Activated naive CD8-positive, alpha-beta T cell treated with anti-CD3 and anti-CD28 coated beads, Interleukin-2, amount 50 U/mL, for 24 hours (primary cell): Measurements from ENCODE around the gene KCNMB2.

ENCODE experiments used
- ATAC-seq: fragments of 150-1000 bp; cut with Tn5 transposase; one replicate; pipeline ENCODE4 v1.10.0; 2021
- DNase-seq: peaks from one replicate; pipeline ENCODE4 v3.0.0; 2021
- H3K27ac Mint-ChIP-seq: one replicate; pipeline ENCODE4 v1.8.0; 2021; ENCODE audit warnings: mild to moderate bottlenecking, mixed read lengths
- H3K27me3 Mint-ChIP-seq: one replicate; pipeline ENCODE4 v1.8.0; 2021; ENCODE audit warnings: mixed read lengths
- H3K36me3 Mint-ChIP-seq: one replicate; pipeline ENCODE4 v1.8.0; 2021; ENCODE audit warnings: low read depth, mixed read lengths
- H3K4me1 Mint-ChIP-seq: one replicate; pipeline ENCODE4 v1.8.0; 2021; ENCODE audit warnings: mixed read lengths
- H3K4me3 Mint-ChIP-seq: one replicate; pipeline ENCODE4 v1.8.0; 2021; ENCODE audit warnings: mild to moderate bottlenecking, moderate library complexity, mixed read lengths
- H3K9me3 Mint-ChIP-seq: one replicate; pipeline ENCODE4 v1.8.0; 2021; ENCODE audit warnings: mixed read lengths

The KCNMB2 gene

GRCh38 chr3:178671791-178672190, 135.6 kb downstream of the KCNMB2 start:
- ATAC-seq (no peak), DNase-seq (no peak)
- Mint-ChIP-seq H3K4me3 (no peak overlapping the region), H3K27me3 (no peaks in the 10 kb centered on the region), H3K4me1 (no peaks in the 10 kb centered on the region), H3K9me3 (no peaks in the 10 kb centered on the region), H3K27ac (no peak overlapping the region), H3K36me3 (no peaks in the 10 kb centered on the region)

GRCh38 chr3:178672275-178672674, 136.0 kb downstream of the KCNMB2 start:
- ATAC-seq (no peak), DNase-seq (no peak)
- H3K4me1 Mint-ChIP-seq: no peaks in the 10 kb centered on the region
- no peak overlapping the region for H3K27ac Mint-ChIP-seq
- H3K9me3 Mint-ChIP-seq: no peaks in the 10 kb centered on the region
- H3K36me3 Mint-ChIP-seq: no peaks in the 10 kb centered on the region
- H3K4me3 Mint-ChIP-seq: no peak overlapping the region
- H3K27me3 Mint-ChIP-seq: no peaks in the 10 kb centered on the region

GRCh38 chr3:178673529-178673928, 137.3 kb downstream of the KCNMB2 start:
- no peaks in the 10 kb centered on the region for H3K27me3 Mint-ChIP-seq
- ATAC-seq: no peak
- no peaks in the 10 kb centered on the region for H3K4me1 Mint-ChIP-seq

GRCh38 chr3:178676077-178676476, 139.8 kb downstream of the KCNMB2 start:
- H3K4me3 Mint-ChIP-seq: no peak overlapping the region
- DNase-seq (no peak), ATAC-seq (no peak)
- no peak overlapping the region for H3K27ac Mint-ChIP-seq
- no peaks in the 10 kb centered on the region for H3K9me3 Mint-ChIP-seq
- H3K4me1 Mint-ChIP-seq: no peaks in the 10 kb centered on the region
- H3K27me3 Mint-ChIP-seq: no peaks in the 10 kb centered on the region
- H3K36me3 Mint-ChIP-seq: no peaks in the 10 kb centered on the region

More at GRCh38 chr3:178673529-178673928, 137.3 kb downstream of the KCNMB2 start:
- Mint-ChIP-seq H3K27ac (no peak overlapping the region), H3K9me3 (no peaks in the 10 kb centered on the region), H3K4me3 (no peak overlapping the region), H3K36me3 (no peaks in the 10 kb centered on the region)
- DNase-seq: no peak

- DNase-seq (no peak), ATAC-seq (no peak)
- Mint-ChIP-seq H3K4me3 (no peak overlapping the region), H3K36me3 (no peaks in the 10 kb centered on the region), H3K9me3 (no peaks in the 10 kb centered on the region), H3K4me1 (no peaks in the 10 kb centered on the region), H3K27ac (no peak overlapping the region), H3K27me3 (no peaks in the 10 kb centered on the region)
Observed at GRCh38 chr3:178676942-178677790, 140.9 kb downstream of the KCNMB2 start.

- DNase-seq (no peak), ATAC-seq (no peak)
- H3K27me3 Mint-ChIP-seq: peaks cover 1% of the 10 kb centered on the region
- H3K36me3 Mint-ChIP-seq: no peaks in the 10 kb centered on the region
- H3K4me1 Mint-ChIP-seq: no peaks in the 10 kb centered on the region
- no peak overlapping the region for H3K27ac Mint-ChIP-seq
- no peak overlapping the region for H3K4me3 Mint-ChIP-seq
- peaks cover 4% of the 10 kb centered on the region for H3K9me3 Mint-ChIP-seq
Observed at GRCh38 chr3:178677961-178678360, 141.7 kb downstream of the KCNMB2 start.

GRCh38 chr3:178680037-178680436, 143.8 kb downstream of the KCNMB2 start:
- ATAC-seq (no peak), DNase-seq (no peak)
- H3K27ac Mint-ChIP-seq: no peak overlapping the region
- H3K4me3 Mint-ChIP-seq: no peak overlapping the region
- H3K9me3 Mint-ChIP-seq: peaks cover 8% of the 10 kb centered on the region
- peaks cover 1% of the 10 kb centered on the region for H3K27me3 Mint-ChIP-seq
- H3K4me1 Mint-ChIP-seq: no peaks in the 10 kb centered on the region
- H3K36me3 Mint-ChIP-seq: no peaks in the 10 kb centered on the region

- no peak overlapping the region for H3K4me3 Mint-ChIP-seq
- no peaks in the 10 kb centered on the region for H3K4me1 Mint-ChIP-seq
- H3K27me3 Mint-ChIP-seq: peaks cover 1% of the 10 kb centered on the region
- no peaks in the 10 kb centered on the region for H3K36me3 Mint-ChIP-seq
- ATAC-seq (no peak), DNase-seq (no peak)
- peaks cover 8% of the 10 kb centered on the region for H3K9me3 Mint-ChIP-seq
- no peak overlapping the region for H3K27ac Mint-ChIP-seq
Observed at GRCh38 chr3:178680489-178680888, 144.3 kb downstream of the KCNMB2 start.

GRCh38 chr3:178684881-178685590, 148.8 kb downstream of the KCNMB2 start:
- Mint-ChIP-seq H3K36me3 (no peaks in the 10 kb centered on the region), H3K4me1 (no peaks in the 10 kb centered on the region), H3K27ac (no peak overlapping the region), H3K27me3 (peaks cover 1% of the 10 kb centered on the region), H3K4me3 (no peak overlapping the region), H3K9me3 (peaks cover 8% of the 10 kb centered on the region)
- DNase-seq: no peak
- no peak for ATAC-seq

- H3K36me3 Mint-ChIP-seq: no peaks in the 10 kb centered on the region
- H3K4me1 Mint-ChIP-seq: no peaks in the 10 kb centered on the region
- DNase-seq: no peak
- ATAC-seq: no peak
- H3K27ac Mint-ChIP-seq: no peak overlapping the region
- peaks cover 8% of the 10 kb centered on the region for H3K9me3 Mint-ChIP-seq
- H3K27me3 Mint-ChIP-seq: peaks cover 3% of the 10 kb centered on the region
- no peak overlapping the region for H3K4me3 Mint-ChIP-seq
Observed at GRCh38 chr3:178685591-178685906, 149.3 kb downstream of the KCNMB2 start.

GRCh38 chr3:178686826-178687225, 150.6 kb downstream of the KCNMB2 start:
- DNase-seq: no peak
- peaks cover 8% of the 10 kb centered on the region for H3K9me3 Mint-ChIP-seq
- H3K27me3 Mint-ChIP-seq: peaks cover 3% of the 10 kb centered on the region
- no peaks in the 10 kb centered on the region for H3K36me3 Mint-ChIP-seq
- H3K4me1 Mint-ChIP-seq: no peaks in the 10 kb centered on the region
- H3K4me3 Mint-ChIP-seq: no peak overlapping the region
- no peak overlapping the region for H3K27ac Mint-ChIP-seq
- ATAC-seq: no peak

GRCh38 chr3:178690571-178690970, 154.3 kb downstream of the KCNMB2 start:
- Mint-ChIP-seq H3K27me3 (peaks cover 3% of the 10 kb centered on the region), H3K9me3 (no peaks in the 10 kb centered on the region), H3K4me3 (no peak overlapping the region), H3K36me3 (no peaks in the 10 kb centered on the region), H3K27ac (no peak overlapping the region), H3K4me1 (no peaks in the 10 kb centered on the region)
- ATAC-seq (no peak), DNase-seq (no peak)

- DNase-seq (no peak), ATAC-seq (no peak)
- Mint-ChIP-seq H3K4me3 (no peak overlapping the region), H3K27ac (no peak overlapping the region), H3K36me3 (no peaks in the 10 kb centered on the region), H3K9me3 (peaks cover 12% of the 10 kb centered on the region), H3K27me3 (no peaks in the 10 kb centered on the region), H3K4me1 (no peaks in the 10 kb centered on the region)
Observed at GRCh38 chr3:178699364-178699763, 163.1 kb downstream of the KCNMB2 start.

GRCh38 chr3:178699810-178700209, 163.6 kb downstream of the KCNMB2 start:
- H3K9me3 Mint-ChIP-seq: peaks cover 12% of the 10 kb centered on the region
- ATAC-seq (no peak), DNase-seq (no peak)
- no peak overlapping the region for H3K27ac Mint-ChIP-seq
- H3K4me3 Mint-ChIP-seq: no peak overlapping the region
- no peaks in the 10 kb centered on the region for H3K36me3 Mint-ChIP-seq
- no peaks in the 10 kb centered on the region for H3K27me3 Mint-ChIP-seq
- no peaks in the 10 kb centered on the region for H3K4me1 Mint-ChIP-seq

GRCh38 chr3:178703268-178703975, 167.2 kb downstream of the KCNMB2 start:
- Mint-ChIP-seq H3K4me3 (no peak overlapping the region), H3K9me3 (peaks cover 1% of the 10 kb centered on the region), H3K27me3 (no peaks in the 10 kb centered on the region), H3K36me3 (no peaks in the 10 kb centered on the region), H3K27ac (no peak overlapping the region), H3K4me1 (peaks cover 2% of the 10 kb centered on the region)
- ATAC-seq: no peak
- no peak for DNase-seq
